GM18520 (cell line): ENCODE data around the gene VAC14.

Experiments
- ATAC-seq: cut with Tn5 transposase; IDR thresholded peaks from one replicate; pipeline ENCODE4 v1.9.1; 2021; ENCODE audit not compliant: unreplicated experiment

The VAC14 gene

GRCh38 chr16:70725912-70726828 is 74.8 kb downstream of the VAC14 start:
- ATAC-seq = no peak

DNA sequence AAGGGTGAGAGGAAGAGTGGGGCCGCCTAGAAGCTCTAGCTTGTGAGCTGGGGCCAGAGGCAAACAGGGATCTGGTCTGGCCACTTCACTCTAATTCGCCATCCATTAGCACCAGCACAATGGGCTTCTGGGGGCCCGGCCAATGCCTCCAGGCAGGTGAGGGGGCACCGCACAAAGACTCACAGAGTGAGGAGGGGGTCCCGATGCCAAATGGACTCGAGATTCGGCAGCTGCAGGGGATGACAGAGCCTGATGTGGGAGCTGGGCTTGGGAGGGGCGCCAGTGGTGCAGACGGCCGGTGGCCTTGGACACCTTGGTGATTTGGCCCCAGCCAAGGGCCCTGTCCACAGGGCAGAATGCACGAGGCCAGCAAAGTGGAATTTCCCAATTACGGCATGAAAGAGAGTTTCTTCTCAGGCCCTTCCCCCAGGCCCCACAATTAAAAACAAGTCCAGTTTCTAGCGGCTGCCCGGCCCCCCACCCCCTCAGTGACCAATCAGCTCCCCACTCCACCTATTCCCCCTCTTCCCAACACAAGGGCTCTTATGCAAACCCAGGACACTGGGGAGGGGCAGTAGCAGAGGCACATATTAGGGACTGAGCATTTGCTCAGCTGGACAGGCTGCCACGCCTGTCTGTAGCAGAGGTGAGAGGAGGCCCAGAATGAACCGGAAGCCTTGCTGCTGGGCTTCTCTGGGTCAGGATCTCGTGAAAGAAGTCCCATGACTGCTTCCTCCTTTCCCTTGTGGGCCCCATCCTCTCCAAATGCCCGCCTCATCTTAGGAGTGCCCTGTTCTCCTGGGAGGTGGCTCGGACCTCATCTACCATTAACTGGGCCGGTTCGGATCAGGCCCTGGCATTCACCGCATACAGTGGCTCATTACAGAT is 75.7 kb downstream of the VAC14 start:
- ATAC-seq = no peak

- ATAC-seq = no peak
Observed at GRCh38 chr16:70724146-70725023, 76.6 kb downstream of the VAC14 start.

GRCh38 chr16:70723740-70724145 is 77.2 kb downstream of the VAC14 start:
- no peak for ATAC-seq

GRCh38 chr16:70721202-70721963 is 79.6 kb downstream of the VAC14 start:
- ATAC-seq = no peak

DNA sequence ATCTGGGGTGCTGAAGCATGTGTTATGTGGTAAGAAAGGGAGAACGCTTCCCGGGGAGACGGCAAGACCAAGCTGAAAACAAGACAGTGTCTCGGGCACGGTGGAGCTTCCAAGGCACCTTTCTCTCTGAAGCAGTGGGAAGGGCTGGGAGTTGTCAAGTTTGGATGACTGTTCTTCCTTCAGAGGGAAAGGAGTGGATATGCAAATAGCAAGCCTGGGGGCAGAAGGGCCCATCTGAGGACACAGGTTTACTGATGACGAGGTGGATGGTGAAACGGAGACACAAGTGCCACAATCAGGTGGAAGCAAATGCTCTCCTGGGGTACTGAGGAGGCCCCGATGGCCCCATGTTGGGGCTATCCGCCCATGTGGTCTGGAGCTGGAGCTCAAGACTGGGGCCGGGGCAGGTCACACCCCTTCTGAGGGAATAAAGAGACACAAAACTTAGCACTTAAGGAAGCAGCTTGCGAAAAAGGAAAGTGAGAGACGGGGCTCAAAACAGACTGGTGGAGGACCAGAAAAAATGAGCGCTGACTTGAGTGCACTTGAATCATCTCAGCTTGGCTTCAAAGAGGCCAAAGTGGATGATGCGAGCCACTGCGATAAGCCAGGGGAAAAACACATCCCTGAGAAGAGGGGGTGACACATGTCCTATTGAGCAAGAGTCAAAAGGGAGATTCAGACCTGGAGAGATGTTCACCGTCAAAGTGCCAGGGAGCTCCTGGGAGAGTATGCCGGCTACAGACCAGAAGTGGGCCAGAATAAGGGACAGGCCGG is 80.3 kb downstream of the VAC14 start:
- ATAC-seq = no peak

DNA sequence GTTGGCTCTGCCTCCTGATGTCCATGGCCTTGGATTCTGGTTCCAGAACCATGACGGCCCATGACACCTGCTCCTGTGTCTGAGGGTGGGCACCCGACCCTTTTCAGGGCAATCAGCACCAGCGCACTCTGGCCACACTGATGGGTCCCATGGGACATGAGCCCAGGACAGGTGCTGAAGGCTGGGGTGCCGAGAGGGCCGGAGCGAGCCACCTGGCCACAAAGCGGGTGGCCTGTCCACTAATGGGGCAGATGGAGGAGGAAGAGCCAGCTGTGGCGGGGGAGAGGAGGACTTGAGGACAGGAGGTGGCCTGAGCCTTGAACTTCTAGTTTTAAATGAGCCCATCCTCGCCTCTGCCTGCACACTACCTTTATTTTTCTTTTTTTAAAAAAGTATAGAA is 83.9 kb downstream of the VAC14 start:
- no peak for ATAC-seq

DNA sequence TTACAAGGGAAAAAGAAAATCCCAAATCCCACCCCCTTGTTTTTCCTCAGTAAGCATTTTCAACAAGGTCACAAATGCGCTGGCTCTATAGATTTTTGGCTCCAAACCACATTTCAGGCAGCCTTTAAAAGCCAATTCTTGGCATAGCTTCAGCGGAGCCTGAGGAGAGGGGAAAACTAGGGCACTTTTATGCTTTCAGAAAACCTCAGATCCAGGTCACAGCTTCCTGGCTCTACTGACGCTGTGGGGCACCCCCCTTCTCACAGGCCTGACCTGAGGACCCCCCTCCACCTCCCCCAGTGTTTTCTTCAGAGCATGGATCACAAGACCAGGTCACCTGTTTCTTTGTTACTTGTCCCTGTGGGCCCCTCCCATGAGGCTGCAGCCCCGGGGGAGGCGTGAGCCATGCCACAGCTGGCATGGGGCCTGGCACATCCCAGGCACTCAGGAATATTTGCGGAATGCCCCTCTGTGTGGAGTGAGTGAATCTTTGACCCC is 85.0 kb downstream of the VAC14 start:
- no peak for ATAC-seq

DNA sequence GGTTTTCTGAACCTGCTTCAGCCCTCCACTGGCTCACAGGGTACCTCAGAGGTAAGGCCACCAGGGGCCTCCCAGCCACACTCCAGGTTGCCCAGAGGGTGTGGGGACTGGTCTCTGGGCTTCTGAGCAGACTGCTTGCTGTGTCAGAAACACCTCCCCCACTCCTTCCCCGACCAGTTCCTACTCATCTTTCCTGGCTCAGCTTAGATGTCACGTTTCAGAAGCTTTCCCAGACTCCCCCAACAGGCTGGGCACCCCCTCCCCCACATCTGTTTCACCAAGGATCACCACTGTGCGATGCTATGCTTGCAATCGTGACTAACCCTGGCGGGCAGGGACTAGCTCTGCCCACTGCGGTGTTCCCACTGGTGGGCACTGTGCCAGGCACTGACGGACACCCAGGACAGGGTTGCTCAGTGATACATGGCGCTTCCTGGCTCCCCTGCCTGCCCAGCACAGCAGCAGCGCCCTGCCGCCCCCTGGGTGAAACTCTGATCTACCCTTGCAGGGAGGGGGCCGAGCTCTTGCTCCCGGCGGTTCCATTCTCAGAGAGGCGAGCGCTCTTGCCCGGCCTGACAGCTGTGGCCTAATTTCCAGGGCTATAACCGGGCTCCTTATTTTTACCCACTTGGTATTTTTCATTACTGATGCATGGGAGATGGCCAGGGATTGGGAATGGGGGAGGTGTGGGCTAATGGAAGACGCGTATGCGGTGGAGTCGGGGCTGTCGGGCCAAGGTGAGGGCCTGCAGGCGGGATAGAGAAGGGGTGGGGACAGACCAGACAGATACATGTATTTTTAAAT is 85.7 kb downstream of the VAC14 start:
- ATAC-seq = no peak

GRCh38 chr16:70714581-70715054 is 86.3 kb downstream of the VAC14 start:
- ATAC-seq = no peak

GRCh38 chr16:70713824-70714223 is 87.1 kb downstream of the VAC14 start:
- no peak for ATAC-seq

- no peak for ATAC-seq
Observed at GRCh38 chr16:70713342-70713741, 87.6 kb downstream of the VAC14 start.

DNA sequence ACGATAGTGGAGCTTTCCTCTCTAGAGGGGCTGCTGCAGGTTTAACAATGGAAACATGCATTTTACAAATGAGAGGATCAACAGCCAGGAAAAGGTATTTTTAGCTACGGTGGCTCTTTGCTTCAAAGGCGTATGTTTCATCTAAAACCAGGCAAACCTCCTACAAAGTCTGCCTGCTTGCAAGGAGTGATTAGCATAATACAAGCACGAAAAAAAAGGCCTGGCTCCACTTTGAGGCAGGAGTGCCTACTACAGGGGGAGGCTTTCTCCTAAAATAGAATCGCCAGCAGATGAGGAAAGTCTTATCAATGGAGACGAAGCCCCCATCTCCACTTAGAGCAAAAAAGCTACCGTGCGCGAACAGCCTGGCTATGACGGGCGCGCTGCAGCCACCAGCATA is 88.0 kb downstream of the VAC14 start:
- ATAC-seq = no peak

- no peak for ATAC-seq
Observed at GRCh38 chr16:70712359-70712758, 88.6 kb downstream of the VAC14 start.

DNA sequence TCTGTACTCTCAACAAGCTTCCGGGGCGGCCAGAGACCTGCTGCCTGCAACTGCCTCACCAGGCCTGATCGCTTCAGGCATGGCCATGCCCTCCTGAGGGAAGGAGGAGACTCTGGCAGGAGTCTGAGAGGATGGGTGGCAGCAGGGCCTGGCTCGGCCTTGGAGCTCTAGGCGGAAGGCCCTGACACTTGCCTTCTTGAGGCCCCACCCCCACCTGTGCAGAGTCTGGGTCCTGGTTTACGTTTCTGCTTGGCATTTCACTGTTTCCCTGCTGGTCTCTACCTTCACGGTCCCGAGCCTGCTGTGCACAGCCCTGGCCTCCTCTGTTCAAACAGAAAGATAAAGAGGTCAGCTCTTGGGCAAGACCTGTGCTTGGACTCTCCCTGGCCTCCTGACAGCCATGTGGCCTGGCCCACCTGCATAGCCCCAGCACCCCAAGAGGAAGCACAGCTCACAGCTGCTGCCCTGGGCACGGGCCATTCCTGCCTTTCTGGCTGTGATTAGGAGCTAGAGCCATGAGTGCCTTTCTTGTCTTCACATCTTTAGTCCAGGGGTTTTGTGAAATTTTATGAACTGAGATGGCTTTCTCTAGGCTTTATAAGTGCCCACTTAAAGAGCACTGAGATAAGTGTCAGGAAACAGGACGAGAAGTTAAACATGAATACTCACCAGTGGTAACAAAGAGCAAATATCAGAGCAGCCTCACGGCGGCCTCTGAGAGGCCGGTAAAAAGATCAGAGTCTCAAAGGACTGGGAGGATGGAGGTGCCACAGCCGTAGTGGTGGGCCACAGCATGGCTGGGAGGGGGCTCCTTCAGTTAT is 89.5 kb downstream of the VAC14 start:
- ATAC-seq = no peak

- ATAC-seq = no peak
Observed at GRCh38 chr16:70710422-70711210, 90.3 kb downstream of the VAC14 start.

DNA sequence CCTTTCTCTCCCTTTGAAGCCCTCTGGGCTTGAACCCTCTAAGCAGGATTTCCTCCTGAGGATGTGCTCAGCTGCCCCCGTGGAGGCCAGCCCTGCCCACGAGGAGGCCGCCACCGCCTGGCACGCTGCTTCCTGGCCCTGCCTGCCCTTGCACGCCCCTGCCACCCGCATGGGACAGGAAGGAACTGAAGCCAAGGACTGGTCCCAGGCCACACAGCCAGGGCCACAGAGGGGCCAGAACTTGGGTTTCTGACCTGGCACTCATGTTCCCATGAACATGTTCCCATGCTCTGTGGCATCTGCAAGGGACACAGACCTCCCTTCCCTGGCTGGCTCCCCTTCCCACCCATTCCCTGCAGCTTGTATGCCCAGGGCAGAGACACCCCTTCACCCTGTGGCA is 91.0 kb downstream of the VAC14 start:
- no peak for ATAC-seq
